HG02970 (cell line): ENCODE results near the gene WDR3.

Experiments
- ATAC-seq: cut with Tn5 transposase; IDR thresholded peaks from one replicate; pipeline ENCODE4 v1.9.1; 2021; ENCODE audit warnings: mild to moderate bottlenecking, moderate library complexity, moderate number of reproducible peaks; ENCODE audit not compliant: unreplicated experiment, low FRiP score

The WDR3 gene

GRCh38 chr1:117933769-117934168 is 4.2 kb downstream of the WDR3 start:
- no peak for ATAC-seq

GRCh38 chr1:117942293-117942692 is 12.8 kb downstream of the WDR3 start:
- ATAC-seq, result no peak

DNA sequence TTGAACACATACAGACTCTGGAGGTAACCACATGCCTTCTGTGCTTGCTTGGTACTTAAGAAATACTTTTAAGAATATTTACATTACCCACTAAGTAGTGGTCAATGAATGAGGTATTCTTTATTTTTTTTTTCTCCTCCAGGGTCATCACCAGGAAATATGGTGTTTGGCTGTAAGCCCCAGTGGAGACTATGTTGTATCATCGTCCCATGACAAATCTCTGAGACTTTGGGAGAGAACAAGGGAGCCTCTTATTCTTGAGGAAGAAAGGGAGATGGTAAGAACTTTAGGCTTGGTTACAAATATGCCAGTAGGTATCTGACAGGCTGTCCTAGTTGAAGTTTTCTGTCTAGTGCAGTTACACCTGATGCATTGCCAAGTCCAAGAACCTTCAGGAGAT is 22.8 kb downstream of the WDR3 start:
- ATAC-seq, result no peak

DNA sequence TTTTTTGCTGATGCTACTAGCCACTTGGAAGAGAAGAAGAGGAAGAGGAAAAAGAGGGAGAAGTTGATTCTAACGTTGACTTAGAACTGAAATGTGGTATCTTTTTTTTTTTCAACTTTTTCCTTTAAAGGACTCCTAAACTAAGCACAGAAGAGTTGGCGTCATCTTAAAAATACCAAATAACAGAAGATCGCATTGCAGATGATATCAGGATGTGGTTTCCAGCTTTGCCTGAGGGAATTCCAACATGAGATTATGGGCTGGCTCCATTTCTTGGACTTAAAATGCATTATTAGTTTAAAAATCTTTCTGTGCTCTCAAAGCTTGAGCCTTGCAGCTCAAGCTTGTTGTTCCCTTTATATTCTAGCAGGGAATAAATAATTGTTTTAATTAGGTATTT is 29.8 kb downstream of the WDR3 start:
- no peak for ATAC-seq

- ATAC-seq, result no peak
Measured at GRCh38 chr1:117964290-117965038, 34.9 kb downstream of the WDR3 start.

DNA sequence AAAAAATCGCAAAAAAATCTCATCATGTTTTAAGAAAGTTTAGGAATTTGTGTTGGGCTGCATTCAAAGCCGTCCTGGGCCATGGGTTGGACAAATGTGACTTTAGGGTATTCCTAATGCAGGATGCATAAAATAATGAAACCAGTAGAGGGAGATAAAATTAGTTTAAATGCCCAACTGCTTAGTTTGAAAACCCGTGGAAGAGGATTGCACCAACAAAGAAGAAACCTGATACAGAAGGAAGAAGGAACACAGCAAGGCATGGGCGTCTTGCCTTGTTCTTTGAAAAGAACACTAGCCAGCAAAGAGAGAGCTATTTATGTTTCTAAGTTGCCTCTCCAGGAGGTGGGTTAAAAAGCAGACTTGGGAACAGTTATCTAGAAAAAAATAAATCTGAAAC is 37.9 kb downstream of the WDR3 start:
- no peak for ATAC-seq

- no peak for ATAC-seq
Measured at GRCh38 chr1:117967881-117968280, 38.3 kb downstream of the WDR3 start.

DNA sequence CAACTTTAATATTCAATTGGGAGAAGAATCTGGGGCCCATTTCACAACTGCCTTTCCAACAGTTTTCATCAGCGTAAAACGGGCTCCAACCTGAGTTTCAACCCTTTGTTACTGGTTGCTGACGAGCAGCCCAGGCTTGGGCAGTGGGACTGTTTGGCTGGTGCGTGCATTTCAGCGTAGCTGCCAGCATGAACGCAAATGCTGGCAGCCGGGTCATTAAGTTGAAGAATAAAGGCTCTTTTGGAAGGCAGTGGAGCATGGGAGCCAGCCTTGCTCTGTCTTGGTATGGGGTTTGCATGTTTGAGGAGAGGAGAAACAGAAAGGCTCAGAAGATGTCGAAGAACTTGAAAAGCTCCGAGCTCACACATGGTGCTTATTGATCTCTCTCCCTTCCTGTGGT is 40.7 kb downstream of the WDR3 start:
- no peak for ATAC-seq

DNA sequence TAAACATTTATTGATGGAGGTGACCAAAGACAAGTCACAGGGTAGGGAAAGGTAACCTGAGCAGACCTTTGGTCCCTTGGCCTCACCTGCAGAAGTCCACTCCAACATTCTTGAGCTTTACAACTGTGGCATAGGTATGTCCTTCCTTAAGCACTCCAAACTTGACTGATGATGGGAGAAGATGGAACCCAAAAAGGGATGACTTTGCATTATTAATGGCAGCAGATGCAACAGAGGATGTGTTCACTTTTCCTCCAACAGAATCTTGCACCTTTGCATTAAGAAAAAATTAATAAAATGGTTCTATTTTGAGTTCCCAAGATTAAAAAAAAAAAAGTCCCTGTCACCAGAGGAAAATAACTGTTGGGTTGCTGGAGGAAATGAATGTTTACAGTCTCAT is 42.2 kb downstream of the WDR3 start:
- ATAC-seq, result no peak

DNA sequence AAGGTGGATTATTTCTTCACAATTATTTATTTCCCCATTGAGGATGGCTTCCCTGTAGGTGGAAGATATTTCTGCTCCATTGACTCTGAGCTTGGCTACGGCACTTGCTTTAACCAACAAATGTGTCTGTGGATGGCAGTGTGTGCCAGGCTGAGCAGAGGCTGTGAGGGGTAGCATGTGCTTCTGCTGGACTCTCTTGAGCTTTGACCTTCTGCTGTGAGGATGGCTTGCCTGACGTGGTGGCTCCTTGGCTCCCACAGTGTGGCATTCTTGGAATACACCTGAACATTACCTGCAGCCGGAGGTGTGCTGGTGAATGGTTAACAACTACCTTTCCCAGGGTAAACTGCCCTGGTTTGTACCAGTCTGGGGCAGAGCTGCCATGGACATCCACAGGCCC is 46.8 kb downstream of the WDR3 start:
- no peak for ATAC-seq

DNA sequence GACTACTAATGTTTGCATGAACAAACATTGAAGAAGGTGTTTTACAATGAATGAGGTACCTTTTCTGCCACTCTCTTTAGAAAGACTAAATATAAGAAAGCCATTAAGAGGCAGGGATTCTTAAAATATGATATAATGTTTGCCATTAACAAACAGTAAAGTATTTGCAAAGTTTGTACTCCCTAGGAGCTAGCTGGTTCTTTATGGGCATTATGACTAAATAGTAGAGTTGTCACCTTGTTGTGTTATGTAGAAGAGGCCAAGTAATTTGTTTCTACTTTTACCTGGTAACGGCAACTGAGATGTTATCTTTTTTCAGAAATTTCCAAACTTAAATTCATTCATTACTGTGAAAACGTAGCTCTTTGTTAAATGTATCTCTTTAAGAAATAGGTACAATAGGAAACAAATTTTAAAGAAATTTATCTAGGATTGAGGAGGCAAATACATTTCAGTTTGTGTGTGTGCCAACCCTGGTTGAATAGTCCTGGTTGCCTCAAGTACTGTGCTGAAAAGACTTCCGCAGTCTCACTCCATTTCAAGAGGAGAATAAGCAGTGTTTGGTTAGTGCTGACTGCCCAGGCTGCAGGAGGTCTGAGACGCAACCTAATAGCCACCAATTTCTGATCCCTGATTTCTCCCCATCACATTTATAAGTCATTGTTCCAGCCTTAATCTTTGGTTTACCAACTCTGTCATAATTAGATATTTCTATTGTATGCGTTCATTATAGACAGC is 52.1 kb downstream of the WDR3 start:
- no peak for ATAC-seq

DNA sequence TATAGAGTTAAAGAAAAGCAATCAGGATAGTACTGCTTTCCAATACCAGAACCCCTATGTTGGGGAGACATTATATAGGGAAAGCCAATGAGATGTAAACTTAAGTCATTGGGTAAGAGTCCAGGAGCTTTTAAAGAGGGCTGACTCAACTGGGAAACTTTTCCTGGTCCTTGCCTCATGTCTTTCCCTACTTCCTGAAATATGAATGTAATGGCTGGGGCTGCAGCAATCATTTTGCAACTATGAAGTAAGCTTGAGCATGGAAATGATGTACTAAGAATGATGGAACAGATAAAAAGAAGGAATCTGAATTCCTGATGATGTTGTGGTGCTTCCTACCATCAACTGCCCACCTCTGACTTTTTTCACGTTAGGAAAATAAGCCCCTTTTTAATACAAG is 55.7 kb downstream of the WDR3 start:
- no peak for ATAC-seq

GRCh38 chr1:117985973-117986372 is 56.4 kb downstream of the WDR3 start:
- no peak for ATAC-seq

DNA sequence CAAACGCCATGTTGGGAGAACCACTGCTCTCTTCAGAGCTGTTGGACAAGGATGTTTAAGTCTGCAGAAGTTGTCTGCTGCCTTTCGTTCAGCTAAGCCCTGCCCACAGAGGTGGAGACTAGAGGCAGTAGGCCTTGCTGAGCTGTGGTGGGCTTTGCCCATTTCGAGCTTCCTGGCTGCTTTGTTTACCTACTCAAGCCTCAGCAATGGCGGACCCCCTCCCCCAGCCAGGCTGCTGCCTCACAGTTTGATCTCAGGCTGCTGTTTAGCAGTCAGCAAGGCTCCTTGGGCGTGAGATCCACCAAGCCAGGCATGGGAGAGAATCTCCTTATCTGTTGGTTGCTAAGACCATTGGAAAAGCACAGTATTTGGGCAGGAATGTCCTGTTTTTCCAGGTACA is 74.8 kb downstream of the WDR3 start:
- no peak for ATAC-seq

GRCh38 chr1:118007391-118007790 is 77.9 kb downstream of the WDR3 start:
- no peak for ATAC-seq

DNA sequence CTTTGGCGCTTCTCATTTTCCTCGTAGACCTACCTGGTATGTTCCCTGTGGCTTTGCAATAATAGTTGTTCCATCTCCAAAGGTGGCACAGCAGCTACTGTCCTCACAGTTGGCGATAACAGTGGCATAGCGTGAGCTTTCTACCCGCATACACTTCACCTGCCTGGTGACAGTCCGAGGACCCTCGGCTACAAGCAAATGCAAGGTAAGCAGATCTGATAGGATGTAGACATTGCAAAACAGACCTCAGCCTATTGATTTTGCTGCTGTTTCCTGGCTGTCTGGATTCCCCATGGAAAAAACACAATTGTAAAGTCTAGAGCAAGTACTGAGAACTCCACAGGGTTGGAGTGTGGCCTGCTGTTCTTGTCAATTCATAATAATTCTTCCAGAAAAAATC is 78.5 kb downstream of the WDR3 start:
- no peak for ATAC-seq

- no peak for ATAC-seq
Measured at GRCh38 chr1:118012515-118013124, 83.1 kb downstream of the WDR3 start.

DNA sequence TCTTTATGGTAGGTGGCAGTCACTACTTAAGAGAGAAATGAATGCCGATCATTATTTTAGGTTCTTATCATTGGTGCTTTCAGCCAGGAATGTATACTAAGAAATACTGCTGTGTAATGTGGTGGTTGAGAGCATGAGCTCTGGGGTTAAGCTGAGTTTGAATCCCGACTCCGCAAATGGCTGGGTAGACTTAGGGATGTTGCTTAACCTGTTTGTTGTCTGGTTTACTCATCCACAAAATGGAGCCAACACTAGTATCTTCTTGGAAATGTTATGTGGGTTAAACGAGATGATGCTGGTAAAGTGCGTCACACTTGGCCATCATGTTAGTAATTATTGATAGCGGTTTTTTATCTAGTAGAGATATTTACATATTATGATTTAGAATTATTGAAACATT is 83.8 kb downstream of the WDR3 start:
- no peak for ATAC-seq

- no peak for ATAC-seq
Measured at GRCh38 chr1:118013938-118014337, 84.4 kb downstream of the WDR3 start.
